Endometrial microvascular endothelial cells (primary cell): ENCODE measurements around the gene SKI. TPM values are rescaled to one million over a fixed set of nuclear protein-coding genes. Genes with fewer than 3 reads are reported as not detected.

Experiments used
- in situ Hi-C: cut with HindIII; loops from 2 replicates; pipeline ENCODE4 v1.10.0; 2017; ENCODE audit warnings: low sequenced_read_pairs, low pct_unique_long_range_greater_than_20kb; ENCODE audit errors: inconsistent ontology term
- total RNA-seq: library from RNA; depleted of rRNA; stranded (reverse); fragments of >200 nt; gene quantifications from one replicate; pipeline ENCODE4 v1.2.3, GENCODE V29; 2015; ENCODE audit errors: inconsistent ontology term

Gene SKI
- total RNA-seq, result 26.6 TPM

DNA sequence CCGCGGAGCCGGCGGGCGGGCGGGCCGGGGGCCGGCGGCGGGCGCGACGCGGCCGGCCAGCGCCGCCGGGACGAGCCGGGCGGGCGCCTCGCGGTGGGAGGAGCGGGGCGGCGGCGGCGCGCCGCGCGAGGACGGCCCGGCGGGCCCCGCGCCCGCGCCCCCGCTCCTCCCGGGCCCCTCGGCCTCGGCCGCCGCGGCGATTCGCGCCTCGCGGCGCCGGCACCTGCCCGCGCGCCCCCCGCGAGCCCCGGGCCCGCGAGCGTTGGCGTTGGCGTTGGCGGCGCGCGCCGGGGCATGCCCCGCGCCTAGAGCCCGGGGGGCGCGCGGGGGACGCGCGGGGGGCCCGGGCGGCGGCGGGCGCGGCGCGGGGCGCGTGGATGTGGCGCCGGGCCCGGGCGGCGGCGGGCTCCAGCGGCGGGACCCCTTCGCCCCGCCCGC lies at the start of gene SKI:
Gene SKI, plus strand, starts transcription at position 163 of the 438 bp plus-strand sequence. CDS start 448 bp downstream, outside the sequence.
- in situ Hi-C loops, result no loop called here

DNA sequence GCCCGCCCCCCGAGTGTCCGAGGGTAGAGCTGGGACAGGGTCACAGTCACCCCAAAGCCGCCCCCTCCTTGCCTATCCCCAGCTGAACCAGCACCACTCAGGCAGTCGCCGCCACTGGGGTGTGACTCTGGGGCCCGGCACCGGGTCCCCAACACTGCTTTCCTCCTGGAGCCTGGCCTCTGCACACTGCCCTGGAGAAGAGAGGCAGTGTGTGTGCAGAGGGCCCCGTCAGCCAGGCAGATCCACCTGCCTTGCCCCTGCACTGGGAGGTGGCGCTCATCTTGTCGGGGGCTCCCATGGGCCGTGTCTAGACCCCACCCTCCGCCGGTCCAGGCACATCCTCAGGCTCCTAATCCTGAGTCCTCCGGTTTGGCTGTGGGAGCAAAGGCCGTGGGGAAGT lies 49.2 kb upstream of the SKI start:
- in situ Hi-C loops, result no loop called here

DNA sequence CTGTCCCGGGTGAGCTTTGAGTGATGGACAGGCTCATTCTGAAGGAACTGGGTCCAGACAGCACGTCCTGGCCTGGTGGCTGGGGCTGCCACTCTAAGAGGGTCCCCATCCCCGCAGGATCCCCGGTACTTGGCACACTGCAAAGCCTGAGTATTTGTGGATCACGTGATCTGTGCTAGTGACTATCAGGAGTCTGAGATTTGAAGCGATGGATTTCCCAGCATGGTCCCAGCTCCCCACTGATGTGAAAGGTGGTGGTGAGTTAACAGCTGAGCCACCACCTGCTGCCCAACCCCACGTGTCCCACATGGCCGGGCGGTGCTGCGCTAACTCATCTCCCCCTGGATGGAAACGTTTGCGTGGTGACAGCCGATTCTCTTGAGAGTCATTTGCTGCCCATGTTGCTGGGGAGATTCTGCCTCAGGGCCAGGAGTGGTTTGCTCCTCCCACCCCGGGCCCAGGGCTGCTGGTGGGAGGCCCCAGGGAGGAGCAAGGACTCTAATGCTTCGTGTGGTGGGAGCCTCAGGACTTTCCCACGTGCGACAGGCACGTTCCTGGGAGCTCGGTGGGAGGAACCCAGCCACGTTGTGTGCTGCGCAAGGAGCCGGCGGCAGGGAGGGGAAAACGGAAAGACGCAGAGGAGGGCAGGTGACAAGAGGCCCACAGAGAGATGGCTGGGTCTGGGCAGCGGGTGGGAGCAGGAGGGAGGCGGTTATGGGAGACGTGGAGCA lies 48.7 kb upstream of the SKI start:
- in situ Hi-C loops, result no loop called here

DNA sequence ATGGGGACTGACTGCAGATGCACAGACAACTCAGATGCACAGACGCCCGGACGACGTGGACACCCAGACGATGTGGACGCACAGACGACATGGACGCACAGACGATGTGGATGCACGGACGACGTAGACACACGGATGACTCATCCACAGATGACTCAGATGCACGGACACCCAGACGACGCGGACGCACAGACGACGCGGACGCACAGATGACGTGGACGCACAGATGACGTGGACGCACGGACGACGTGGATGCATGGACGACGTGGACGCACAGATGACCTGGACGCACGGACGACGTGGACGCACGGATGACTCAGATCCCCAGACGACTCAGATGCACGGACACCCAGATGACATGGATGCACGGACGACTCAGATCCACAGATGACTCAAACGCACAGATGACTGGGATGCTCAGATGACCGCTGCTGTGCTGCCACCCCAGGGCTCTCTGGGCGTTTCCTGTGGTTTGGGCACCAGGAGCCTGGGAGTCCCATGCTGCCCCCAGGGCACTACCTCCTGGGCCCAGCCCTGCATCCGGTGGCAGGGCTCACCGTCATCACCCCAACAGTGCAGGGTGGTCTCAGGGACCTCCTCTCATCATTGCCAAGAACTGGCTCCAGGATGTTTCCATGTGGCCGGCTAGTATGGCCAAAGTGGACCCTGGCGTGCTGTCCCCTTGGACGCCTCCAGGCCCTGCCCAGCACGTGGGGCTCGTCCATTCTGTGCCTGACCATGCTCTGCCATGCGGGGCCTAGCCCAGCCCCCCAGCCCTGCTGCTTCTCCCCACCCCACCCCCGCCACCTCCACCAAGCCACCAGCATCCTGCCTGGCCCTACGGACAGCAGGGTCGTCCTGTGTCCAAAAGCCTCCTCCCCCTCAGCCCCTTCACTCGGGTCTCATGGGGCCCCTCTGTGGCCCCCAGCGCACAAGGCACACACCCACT lies 47.5 kb upstream of the SKI start:
- in situ Hi-C loops, result no loop called here

DNA sequence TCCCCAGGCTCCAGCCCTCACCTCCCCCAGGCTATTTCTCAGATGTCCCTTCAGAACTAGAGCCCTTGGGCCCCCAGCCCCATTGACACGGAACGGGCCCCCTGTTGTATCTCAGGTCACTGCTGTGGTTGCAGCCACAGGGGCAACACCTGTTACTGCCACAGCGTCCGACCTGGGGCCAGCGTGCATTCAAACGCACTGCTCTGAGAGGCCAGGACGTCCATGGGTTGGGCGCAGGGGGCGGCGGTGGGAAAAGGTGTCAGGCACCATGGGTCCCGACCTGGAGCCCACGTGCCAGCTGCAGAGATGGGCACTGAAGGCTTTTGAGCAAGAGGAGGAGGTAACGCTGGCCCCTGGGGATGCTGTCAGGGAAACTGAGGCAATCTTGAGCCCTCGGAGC lies 46.8 kb upstream of the SKI start:
- in situ Hi-C loops, result no loop called here

DNA sequence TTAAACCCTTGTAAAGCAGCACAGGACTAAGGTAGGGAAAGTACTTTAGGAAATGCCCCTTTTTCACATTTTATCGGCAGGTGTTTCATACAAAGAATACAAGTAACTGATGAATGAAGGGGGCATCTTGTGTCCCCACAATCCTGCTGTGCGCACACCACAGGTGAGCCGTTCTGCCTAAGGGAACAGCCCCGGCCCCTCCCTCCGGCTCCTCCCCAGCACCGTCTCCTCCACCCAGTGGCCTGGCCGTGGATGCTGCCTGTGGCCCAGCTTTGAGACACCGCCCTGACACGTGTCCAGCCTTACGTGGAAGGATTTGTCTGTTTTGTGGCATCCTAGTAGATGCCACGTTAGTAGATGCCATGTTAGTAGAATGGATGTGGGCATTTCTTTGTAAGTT lies 46.4 kb upstream of the SKI start:
- in situ Hi-C loops, result no loop called here

DNA sequence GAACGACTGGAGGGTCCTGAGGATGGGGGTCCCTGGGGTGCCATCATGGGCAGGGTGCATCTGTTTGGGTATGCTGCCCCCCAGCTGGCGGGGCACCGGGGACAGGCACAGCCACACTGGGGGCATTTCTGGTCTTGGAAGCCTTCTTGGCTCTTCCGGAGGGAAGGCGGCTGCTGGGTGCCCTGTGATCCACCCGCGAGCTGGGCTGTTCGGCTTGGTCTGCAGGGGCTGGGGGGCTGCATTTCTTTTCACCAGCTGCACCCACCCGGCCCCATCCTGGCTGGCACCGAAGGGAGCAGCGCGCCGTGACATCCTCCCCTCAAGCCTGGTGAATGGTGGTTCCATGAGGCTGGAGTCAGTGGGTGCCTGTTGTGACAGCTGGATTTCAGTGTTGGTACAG lies 45.7 kb upstream of the SKI start:
- in situ Hi-C loops, result no loop called here

DNA sequence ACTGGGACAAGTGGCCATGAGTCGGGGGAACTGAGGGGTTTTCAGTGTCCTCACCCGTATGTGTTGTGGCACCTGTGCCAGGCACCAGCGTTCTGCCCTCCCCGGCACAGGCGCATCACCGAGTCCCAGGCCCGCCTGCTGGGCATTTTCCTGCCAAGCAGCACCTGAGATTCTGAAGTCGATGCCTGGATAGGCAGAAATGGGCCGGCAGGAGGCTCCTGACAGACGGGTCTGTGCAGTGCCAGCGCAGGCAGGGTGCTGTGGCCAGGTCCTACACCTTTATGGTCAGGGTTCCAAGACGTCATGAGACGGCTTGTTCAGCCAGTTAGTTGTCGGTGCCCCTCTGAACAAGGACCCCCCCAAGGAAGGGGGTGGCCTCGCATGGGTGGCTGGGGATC lies 44.2 kb upstream of the SKI start:
- in situ Hi-C loops, result no loop called here

DNA sequence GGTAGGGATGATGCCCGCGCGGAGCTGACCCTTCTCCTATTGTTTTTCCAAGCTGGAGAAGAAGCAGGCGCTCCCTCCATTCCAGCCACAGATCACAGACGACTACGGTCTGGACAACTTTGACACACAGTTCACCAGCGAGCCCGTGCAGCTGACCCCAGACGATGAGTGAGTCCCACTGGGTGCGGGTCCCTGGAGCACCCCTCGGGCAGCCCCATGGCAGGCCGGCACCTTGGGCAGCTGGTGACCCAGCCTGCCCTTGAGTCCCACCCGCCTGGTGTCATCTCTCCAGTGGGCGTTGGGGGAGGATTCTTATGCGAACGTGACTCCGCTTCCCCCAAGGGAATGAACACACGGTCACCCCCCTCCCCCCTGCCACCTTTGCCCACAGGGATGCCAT lies 43.6 kb upstream of the SKI start:
- in situ Hi-C loops, result no loop called here

DNA sequence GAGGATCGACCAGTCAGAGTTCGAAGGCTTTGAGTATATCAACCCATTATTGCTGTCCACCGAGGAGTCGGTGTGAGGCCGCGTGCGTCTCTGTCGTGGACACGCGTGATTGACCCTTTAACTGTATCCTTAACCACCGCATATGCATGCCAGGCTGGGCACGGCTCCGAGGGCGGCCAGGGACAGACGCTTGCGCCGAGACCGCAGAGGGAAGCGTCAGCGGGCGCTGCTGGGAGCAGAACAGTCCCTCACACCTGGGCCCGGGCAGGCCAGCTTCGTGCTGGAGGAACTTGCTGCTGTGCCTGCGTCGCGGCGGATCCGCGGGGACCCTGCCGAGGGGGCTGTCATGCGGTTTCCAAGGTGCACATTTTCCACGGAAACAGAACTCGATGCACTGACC lies 43.2 kb upstream of the SKI start:
- in situ Hi-C loops, result no loop called here

DNA sequence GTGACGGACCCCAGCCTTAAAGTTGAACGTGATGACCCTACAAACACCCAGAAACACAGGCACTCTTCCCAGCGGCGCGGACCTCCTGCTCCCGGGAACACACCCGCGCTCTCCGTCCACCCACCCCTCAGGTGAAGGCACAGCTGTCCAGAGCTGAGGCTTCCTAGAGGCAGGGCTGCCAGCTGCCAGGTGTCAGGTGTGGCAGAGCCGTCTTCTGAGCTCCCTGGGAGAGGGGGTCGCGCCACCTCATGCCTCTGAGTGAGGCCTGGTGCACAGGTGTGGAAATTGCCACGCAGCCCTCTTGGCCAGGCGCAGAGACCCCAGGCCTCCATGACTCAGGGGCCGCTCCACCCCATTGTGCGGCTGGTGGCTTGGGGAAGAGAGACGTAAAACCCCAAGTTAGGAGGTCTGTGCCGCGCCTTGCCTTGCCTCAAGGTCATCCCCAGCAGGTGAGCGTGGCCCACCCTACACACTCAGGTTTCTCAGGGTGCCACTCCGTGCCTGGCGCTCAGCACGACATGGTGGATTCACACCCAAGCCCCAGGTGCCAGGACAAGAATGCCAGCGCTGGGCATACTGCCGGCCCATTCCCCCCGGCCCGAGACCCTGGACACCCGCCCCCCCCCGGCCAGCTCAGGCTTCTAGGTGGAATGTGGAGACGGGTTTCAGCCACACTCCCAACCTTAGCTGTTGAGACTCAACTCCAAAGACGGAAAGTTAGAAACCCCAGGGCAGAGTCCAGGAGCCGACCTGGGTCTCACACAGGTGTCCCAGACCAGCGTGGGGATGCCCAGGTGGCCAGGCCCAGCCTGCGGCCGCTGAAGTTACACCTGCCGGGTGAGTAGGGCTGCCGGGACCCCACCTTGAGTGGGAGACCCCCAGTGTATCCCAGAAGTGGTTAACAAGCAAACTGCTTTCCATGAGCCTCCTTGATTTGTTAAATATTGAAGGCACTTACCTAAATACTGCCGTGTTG lies 42.0 kb upstream of the SKI start:
- in situ Hi-C loops, result no loop called here

DNA sequence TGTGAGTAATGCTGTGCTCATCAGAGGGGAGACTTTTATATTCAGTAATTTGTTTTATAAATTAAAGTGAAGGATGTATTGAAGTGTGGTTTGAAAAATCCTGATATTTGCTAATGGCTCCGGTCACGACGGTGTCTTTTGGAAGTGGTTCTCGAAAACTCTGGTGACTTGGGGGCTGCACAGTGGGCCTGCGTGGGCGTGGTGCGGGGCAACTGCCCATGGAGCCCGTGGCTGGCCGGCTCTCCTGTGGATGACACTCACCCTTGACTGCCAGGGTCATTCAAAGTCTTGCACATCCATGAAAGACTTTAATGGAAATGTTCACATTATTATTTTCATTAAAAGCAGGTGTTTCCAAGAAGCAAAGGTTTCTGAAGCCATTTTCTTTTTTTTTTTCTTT lies 41.2 kb upstream of the SKI start:
- in situ Hi-C loops, result no loop called here

DNA sequence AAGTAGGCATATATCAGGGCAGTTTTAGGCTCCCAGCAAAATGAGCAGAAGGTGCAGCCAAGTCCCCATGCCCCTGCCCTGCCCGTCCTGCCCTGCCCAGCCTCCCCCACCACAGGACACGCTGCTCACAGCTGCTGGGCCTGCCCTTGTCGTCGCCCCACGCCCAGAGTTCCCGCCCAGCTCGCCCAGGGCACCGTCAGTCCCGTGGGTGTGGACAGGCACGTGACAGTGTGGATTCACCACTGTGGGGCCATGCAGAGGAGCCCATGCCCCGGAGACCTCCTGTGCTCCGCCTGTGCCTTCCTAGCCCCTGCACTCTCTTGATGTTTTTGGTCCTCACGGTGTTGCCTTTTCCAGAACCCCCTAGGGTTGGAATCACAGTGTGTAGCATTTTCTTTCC lies 40.5 kb upstream of the SKI start:
- in situ Hi-C loops, result no loop called here

DNA sequence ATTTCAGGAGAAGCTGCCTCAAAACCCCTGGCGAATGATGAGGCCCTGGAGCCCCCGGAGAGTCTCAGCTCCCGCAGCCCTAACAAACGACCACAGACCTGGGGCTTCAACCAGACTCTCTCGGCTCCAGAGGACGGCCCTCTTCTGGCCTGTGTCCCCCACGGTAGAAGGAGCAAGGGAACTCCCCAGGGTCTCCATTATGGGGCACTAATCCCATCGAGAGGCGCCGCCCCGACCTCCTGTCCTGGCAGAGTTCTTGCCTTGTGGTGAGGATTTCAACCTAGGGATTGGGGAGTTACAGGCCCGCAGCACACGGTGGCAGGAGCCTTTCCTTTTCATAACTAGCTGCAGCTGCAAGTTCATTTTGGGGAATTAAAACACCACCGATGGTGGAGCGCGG lies 39.8 kb upstream of the SKI start:
- in situ Hi-C loops, result no loop called here

DNA sequence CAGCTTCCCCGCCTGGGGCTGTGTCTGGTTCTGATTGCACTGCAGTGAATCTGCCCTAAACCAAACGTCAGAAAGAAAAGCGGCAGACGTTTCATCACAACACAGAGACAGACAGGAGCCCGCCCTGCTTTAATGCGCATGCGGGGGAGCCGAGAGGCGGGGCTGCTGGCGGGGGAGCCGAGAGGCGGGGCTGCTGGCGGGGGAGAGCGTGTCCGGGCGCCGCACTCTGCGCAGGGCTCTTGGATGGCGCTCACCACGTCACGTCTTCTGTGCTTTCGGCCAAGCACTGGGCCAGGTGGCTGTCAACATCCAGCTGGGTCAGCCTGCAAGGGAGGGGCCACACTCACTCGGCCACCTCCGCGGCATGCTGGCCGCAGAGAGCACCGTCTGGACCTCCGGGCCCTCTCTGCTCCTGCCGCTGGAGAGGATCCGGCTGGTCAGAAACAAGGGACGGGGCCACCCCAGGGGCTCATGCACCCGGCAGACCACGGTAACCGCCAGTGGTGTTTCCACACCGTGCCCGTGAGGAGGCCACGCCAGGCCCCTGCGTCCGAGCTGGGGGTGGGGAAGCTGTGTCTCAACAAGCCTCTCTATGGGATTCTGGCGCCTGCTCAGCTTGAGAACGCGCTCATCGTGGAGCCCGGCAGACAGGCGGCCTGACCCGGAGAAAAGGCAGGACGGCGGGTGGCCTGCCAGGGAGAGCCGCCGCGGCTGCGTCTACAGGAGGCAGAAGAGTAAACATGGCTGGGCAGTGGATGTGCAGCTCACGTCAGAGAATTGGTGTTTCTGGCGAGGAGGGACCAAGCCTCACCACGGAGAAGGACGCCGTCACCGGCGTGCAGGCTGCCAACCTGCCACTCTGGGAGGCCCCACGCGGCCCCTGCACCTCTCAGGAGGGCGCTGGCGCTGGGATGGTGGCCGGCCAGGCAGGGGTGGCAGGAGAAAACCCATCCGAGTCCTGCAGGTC lies 38.4 kb upstream of the SKI start:
- in situ Hi-C loops, result loop anchor here (10.0 kb wide), 2 partner anchors 115 to 205 kb away; partner anchors contain the start of genes MORN1 and RER1

DNA sequence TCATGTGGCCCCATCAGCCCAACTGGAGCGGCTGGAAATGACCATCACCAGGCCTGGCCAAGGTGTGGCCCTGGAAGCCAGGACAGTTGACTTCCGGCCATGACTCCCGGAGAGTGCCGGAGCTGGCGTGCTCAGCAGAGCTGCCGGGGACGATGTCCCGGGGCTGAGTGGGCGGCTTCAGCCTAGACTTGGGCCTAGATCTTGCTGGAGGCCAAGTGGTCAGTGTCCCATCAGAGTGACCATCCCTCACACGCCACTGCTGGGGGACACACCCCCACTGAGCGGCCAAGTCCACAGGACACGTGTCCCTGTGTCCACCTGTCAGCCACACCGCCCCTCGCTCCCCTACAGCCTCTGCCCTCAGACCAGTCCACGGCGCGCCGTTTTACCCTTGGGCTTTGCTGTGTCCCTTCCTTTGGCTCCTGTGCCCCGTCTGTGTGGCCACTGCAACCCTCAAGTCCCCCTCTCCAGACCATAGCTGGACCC lies 37.6 kb upstream of the SKI start:
- in situ Hi-C loops, result loop anchor here (10.0 kb wide), 2 partner anchors 114 to 204 kb away; partner anchors contain the start of genes MORN1 and RER1
